ENCODE data around the gene CFAP100.

Gene CFAP100

GRCh38 chr3:126372413-126373145, 22.1 kb upstream of the CFAP100 start:
- TF ChIP-seq CTCF (conservative IDR thresholded peaks at IDR 0.05): no peak
- no peak for TF ChIP-seq ZFX (IDR thresholded peaks at IDR 0.05)
- no peak overlapping the region for H3K27ac ChIP-seq

GRCh38 chr3:126373146-126373613, 21.5 kb upstream of the CFAP100 start:
- TF ChIP-seq CTCF (conservative IDR thresholded peaks at IDR 0.05) (no peak), ZFX (IDR thresholded peaks at IDR 0.05) (no peak)
- no peak overlapping the region for H3K27ac ChIP-seq

GRCh38 chr3:126373682-126374601, 20.8 kb upstream of the CFAP100 start:
- H3K27ac ChIP-seq: no peak overlapping the region
- TF ChIP-seq CTCF (conservative IDR thresholded peaks at IDR 0.05) (no peak), ZFX (IDR thresholded peaks at IDR 0.05) (no peak)

GRCh38 chr3:126375835-126376331, 18.8 kb upstream of the CFAP100 start:
- H3K27ac ChIP-seq: no peak overlapping the region
- TF ChIP-seq CTCF (conservative IDR thresholded peaks at IDR 0.05) (no peak), ZFX (IDR thresholded peaks at IDR 0.05) (no peak)

- TF ChIP-seq CTCF (conservative IDR thresholded peaks at IDR 0.05): no peak
- TF ChIP-seq ZFX (IDR thresholded peaks at IDR 0.05): no peak
- H3K27ac ChIP-seq: no peak overlapping the region
These were observed 18.3 kb upstream of the CFAP100 start for GRCh38 chr3:126376444-126376843.

GRCh38 chr3:126377211-126377610, 17.5 kb upstream of the CFAP100 start:
- no peak overlapping the region for H3K27ac ChIP-seq
- TF ChIP-seq CTCF (conservative IDR thresholded peaks at IDR 0.05) (no peak), ZFX (IDR thresholded peaks at IDR 0.05) (no peak)

GRCh38 chr3:126378341-126378751, 16.4 kb upstream of the CFAP100 start:
- no peak overlapping the region for H3K27ac ChIP-seq
- TF ChIP-seq CTCF (conservative IDR thresholded peaks at IDR 0.05): no peak
- TF ChIP-seq ZFX (IDR thresholded peaks at IDR 0.05): no peak

Data from C4-2B (cell line).